ENCODE data around the gene ST6GAL1.
"Not testable (repeated sequence)": the region's sequence is repeated elsewhere in the genome, so short reads cannot be mapped to it uniquely, and the experiment has no call there.

Gene ST6GAL1

DNA sequence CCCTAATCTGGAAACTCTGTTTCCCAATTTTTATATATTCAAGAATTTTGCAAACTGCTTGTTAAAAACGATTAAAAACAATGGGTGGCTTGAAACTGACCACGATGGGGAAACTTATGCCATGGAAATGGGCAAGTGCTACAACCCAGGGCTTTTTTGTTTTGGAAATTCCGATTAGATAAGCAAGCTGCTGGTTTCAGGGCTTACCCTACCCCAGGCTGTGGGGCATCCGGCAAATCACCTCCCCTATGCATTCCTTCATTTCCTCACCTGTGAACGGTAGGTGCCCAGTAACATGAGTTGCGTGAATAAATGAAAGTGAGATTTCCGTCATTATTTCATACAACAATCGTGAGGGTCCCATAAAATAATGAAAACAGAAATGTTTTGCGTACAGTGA lies 34.3 kb downstream of the ST6GAL1 start:
- H3K4me3 ChIP-seq (ENCODE audit: low read depth, low read length) = no peak overlapping the region
- H3K4me1 ChIP-seq = no peaks in the 10 kb centered on the region
- no peaks in the 10 kb centered on the region for H3K27me3 ChIP-seq
- no peaks in the 10 kb centered on the region for H3K9me3 ChIP-seq
- DNase-seq = no peak
- peaks cover 6% of the 10 kb centered on the region for H3K36me3 ChIP-seq
- TF ChIP-seq, protein P1, sequence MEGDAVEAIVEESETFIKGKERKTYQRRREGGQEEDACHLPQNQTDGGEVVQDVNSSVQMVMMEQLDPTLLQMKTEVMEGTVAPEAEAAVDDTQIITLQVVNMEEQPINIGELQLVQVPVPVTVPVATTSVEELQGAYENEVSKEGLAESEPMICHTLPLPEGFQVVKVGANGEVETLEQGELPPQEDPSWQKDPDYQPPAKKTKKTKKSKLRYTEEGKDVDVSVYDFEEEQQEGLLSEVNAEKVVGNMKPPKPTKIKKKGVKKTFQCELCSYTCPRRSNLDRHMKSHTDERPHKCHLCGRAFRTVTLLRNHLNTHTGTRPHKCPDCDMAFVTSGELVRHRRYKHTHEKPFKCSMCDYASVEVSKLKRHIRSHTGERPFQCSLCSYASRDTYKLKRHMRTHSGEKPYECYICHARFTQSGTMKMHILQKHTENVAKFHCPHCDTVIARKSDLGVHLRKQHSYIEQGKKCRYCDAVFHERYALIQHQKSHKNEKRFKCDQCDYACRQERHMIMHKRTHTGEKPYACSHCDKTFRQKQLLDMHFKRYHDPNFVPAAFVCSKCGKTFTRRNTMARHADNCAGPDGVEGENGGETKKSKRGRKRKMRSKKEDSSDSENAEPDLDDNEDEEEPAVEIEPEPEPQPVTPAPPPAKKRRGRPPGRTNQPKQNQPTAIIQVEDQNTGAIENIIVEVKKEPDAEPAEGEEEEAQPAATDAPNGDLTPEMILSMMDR (IDR thresholded peaks at IDR 0.05; ENCODE audit: low read depth, low read length) = no peak

DNA sequence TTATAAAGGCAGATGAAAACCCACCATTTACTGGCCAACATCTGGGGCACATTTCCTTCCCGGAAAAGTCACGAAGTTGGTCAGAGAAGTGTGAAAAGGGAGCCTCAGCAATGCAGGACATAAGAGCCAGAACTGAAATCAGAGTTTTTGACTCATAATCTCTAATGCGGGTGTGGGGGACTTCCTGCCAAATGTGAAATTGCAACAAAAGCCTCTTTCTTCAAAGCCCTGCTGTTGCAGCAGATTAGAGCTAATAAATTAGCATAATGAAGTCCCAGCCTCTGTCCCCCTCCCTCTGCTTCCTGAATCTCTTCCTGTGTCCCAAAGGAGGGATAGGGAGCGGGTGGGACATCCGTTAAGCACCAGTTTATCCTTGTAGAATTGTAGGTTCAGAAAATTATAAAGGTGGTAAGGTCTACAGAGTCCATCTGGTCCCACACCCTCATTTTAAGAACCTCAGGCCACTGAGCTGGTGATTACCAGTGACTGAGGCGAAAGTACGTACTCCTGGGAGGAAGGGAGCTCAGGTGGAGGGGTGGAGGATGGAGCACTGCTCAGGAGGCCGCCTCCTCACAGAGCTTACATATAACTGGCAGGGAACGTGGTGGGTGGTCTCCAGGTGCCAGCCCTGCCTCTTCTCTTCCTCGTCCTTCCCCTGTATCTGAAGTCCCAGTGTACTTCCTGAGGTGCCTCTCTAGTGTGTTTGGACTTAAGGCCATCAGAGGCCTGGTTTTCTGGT lies 35.0 kb downstream of the ST6GAL1 start:
- DNase-seq = no peak
- no peaks in the 10 kb centered on the region for H3K4me1 ChIP-seq
- H3K27me3 ChIP-seq = no peaks in the 10 kb centered on the region
- no peaks in the 10 kb centered on the region for H3K9me3 ChIP-seq
- H3K36me3 ChIP-seq = peaks cover 6% of the 10 kb centered on the region
- TF ChIP-seq, protein P1 (IDR thresholded peaks at IDR 0.05; ENCODE audit: low read depth, low read length) = no peak
- no peak overlapping the region for H3K4me3 ChIP-seq (ENCODE audit: low read depth, low read length)

DNA sequence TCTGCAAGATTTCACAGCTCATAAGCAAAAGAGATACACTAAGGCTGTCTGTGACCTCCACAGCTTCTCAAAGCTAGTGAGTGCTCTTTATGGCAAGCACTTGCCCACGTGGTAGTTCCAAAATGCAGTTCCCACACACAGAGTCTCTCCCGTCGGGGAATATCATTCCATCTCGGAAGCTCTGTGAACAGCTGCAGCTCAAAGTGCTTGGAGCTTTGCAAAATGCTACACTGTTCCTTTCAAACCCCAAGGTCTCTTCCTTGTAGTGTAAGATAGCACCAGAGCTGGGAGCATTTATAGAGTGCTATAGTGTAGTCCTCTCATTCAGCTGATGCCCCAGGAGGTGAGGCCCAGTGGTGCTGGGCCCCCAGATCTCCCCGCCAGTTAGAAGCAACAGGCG lies 36.1 kb downstream of the ST6GAL1 start:
- TF ChIP-seq, protein P1 (IDR thresholded peaks at IDR 0.05; ENCODE audit: low read depth, low read length) = no peak
- H3K27me3 ChIP-seq = no peaks in the 10 kb centered on the region
- no peaks in the 10 kb centered on the region for H3K4me1 ChIP-seq
- no peaks in the 10 kb centered on the region for H3K9me3 ChIP-seq
- DNase-seq = no peak
- no peak overlapping the region for H3K4me3 ChIP-seq (ENCODE audit: low read depth, low read length)
- H3K36me3 ChIP-seq = peaks cover 6% of the 10 kb centered on the region

DNA sequence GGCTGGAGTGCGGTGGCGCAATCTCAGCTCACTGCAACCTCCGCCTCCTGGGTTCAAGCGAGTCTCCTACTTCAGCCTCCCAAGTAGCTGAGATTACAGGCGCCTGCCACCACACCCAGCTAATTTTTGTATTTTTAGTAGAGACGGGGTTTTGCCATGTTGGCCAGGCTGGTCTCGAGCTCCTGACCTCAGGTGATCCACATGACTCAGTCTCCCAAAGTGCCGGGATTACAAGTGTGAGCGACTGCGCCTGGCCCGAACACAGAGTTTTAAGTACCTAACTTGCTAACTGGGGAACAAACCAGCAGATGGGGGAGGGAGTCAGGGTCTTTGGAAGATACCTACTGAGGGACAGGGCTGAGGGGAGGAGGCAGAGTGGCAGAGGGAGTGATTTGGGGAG lies 36.9 kb downstream of the ST6GAL1 start:
- DNase-seq; H3K27me3 ChIP-seq; H3K4me3 ChIP-seq (ENCODE audit: low read depth, low read length); H3K36me3 ChIP-seq; H3K4me1 ChIP-seq; H3K9me3 ChIP-seq: not testable (repeated sequence)

DNA sequence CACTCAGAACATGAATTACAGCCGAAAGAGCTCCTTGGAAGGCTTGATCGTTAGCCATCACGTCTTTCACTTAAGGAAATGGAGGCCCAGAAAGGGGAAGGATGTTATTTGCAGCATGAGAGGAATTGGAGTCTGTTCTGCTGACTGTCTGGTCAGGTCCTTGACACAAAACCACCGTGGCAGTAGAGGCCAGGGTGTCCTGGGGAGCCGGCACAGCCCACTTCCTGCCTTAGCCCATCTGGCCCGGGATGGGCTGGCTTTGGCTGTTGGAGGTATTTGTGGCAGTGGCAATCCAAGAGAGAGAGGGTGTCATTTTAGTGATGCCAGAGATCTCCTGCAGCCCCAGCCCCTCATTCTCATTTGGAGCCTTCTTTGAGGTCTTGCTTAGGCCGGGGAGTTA lies 37.4 kb downstream of the ST6GAL1 start:
- DNase-seq = no peak
- Histone ChIP-seq H3K27me3 (no peaks in the 10 kb centered on the region), H3K9me3 (no peaks in the 10 kb centered on the region), H3K36me3 (peaks cover 10% of the 10 kb centered on the region), H3K4me1 (no peaks in the 10 kb centered on the region), H3K4me3 (ENCODE audit: low read depth, low read length) (no peak overlapping the region)
- TF ChIP-seq, protein P1 (IDR thresholded peaks at IDR 0.05; ENCODE audit: low read depth, low read length) = no peak

DNA sequence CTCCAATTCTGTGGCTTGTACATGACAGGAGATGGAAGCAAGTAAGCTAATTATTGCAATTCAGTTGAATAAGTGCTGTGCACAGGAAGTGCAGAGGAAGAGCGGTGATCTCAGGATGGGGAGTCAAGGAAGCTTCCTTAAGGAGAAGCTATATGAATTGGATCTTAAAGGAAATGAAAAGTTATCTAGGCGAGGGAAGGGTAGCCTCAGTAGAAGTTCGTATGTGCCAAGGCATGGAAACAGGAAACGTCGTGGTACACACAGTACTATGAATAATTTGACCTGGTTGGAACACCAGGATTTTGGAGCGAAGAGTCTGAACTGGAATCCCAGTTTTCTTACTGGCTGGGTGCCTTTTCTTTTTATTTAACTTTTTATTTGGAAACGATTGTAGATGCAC lies 39.3 kb downstream of the ST6GAL1 start:
- H3K9me3 ChIP-seq = no peaks in the 10 kb centered on the region
- peaks cover 9% of the 10 kb centered on the region for H3K36me3 ChIP-seq
- no peak overlapping the region for H3K4me3 ChIP-seq (ENCODE audit: low read depth, low read length)
- H3K27me3 ChIP-seq = no peaks in the 10 kb centered on the region
- no peak for DNase-seq
- TF ChIP-seq, protein P1 (IDR thresholded peaks at IDR 0.05; ENCODE audit: low read depth, low read length) = no peak
- H3K4me1 ChIP-seq = no peaks in the 10 kb centered on the region

DNA sequence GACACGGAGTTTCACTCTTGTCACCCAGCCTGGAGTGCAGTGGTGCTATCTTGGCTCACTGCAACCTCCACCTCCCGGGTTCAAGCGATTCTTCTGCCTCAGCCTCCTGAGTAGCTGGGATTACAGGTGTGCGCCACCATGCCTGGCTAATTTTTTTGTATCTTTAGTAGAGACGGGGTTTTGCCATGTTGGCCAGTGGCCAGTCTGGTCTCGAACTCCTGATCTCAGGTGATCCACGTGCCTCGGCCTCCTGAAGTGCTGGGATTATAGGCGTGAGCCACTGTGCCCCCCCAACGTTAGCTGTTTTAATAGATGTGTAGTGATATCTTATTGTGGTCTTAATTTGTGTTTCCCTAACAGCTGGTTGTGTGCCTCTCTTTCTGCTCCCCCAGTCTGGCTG lies 40.8 kb downstream of the ST6GAL1 start:
- not testable (repeated sequence) for DNase-seq; H3K9me3 ChIP-seq; H3K4me3 ChIP-seq (ENCODE audit: low read depth, low read length); H3K27me3 ChIP-seq; H3K36me3 ChIP-seq; H3K4me1 ChIP-seq

Data from BE2C (cell line).